GDM1 (cell line): Measurements from ENCODE around the gene VAMP5.
"Not testable (repeated sequence)": the region's sequence is repeated elsewhere in the genome, so short reads cannot be mapped to it uniquely, and the experiment has no call there.

ENCODE experiments used
- DNase-seq: peaks from one replicate; lab custom pipeline; 2025; lab: John Stamatoyannopoulos, UW

Gene VAMP5

DNA sequence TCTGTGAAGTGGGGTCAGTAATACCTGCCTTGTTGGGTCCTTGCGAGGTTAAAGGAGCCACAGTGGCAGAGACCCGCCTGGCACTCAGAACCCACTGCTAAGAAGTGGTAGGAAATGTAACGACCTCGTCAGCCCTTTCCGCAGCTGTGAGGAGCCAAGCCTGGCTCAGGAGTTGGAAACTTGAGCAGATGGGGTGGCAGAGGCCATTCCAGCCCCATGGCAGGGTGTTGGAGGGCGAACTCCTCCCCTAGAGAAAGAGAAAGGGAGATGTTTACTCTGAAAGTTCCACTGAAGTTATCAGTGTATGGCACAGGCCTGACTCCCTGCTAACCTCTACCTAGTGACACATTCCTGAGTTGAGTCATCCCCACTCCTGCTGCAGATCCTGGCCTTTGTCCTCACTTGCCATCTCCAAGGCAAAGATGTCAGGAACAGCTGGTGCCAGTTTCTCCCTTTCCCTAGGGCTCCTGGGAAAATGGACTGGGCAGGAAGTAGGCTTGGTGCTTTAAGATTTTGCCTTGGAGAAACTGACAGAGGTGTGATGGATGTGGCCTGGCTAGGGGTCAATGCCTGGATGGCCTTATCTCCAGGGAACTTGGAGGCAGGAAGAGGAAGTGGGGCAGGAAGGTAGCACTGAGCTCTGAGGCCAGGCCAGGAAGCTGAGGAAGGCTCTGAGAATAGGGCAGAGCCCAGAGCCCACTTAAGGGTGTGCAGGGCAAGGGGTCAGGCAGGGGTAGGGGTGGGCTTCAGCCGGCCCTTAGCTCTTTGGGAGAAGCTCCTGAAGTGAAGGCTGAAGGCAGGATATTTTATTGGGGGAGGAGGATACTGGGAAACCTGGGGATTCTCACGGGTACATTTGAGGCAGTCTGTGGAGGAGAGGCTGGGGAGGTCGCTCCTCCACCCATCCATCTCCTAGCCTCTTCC lies 888 bp downstream of the VAMP5 start:
- no peak for DNase-seq

DNA sequence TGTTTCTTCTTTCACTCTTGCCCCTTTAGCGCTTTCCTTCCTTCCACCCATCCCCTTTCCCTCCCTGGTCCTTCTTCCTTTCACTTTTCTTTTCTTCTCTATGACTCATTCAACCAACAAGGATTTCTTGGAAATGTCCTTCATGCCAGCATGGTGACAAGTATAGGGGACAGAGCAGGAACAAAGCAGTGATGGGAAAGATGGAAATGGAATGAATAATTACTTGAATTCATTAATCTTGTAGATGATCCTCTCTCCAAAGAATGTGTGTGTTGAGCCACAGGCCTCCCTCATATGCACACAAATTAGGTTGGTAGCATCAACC lies 1.5 kb downstream of the VAMP5 start:
- no peak for DNase-seq

DNA sequence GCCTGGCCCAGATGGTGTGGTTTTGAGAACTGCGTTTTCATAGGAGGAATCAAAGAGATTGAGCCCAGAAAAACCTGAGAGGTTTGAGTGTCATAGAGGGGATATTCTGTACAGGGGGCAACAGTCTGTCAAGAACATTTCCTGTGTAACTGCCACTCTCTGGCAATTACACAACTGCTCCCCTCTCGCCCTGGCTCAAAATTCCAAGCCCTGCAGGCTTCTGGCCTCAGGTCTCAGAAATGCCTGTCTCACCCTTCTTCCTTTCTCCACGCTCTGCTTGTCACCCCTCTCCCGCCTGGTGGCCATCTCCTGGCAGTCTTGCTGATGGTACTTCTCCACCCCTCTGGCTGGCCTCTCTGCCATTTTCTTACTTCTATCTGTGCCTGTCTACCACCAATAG lies 4.0 kb downstream of the VAMP5 start:
- DNase-seq = no peak

DNA sequence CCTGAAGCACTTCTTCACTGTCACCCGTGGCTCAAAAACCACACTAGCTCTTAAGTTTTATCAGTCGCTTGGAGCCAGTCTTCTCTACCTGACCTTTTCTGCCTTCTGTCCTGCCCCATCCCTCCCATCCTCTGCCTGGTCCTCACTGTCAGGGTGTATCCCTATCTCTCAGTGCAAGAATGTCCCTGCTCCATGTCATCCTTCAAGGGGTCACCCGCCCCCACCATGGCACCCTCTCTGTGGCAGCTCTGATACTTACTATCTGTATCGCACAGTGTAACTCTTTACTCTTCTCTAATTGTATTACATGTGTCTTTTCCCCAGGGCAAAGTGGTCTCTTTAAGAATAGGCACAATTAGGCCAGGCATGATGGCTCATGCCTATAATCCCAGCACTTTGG lies 4.4 kb downstream of the VAMP5 start:
- DNase-seq = no peak

DNA sequence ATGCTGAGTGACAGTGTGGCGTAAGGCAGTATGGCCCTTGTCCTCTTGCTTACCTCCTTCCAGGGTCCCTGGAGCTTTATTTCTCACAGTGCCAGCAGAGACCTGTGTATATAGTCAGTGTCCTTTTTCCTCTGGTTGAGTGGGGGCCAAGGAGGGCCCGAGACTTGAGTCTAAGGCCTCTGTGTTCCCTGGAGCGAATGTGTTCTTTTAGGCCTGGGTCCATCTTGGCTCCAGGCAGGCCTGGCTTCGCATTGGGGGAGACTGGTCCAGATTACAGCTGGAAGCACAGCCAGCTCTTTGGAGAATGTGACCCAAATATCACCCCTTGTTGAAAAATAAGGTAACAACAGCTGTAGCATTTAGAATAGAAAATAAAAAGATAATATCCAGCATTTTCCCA lies 5.0 kb downstream of the VAMP5 start:
- no peak for DNase-seq

DNA sequence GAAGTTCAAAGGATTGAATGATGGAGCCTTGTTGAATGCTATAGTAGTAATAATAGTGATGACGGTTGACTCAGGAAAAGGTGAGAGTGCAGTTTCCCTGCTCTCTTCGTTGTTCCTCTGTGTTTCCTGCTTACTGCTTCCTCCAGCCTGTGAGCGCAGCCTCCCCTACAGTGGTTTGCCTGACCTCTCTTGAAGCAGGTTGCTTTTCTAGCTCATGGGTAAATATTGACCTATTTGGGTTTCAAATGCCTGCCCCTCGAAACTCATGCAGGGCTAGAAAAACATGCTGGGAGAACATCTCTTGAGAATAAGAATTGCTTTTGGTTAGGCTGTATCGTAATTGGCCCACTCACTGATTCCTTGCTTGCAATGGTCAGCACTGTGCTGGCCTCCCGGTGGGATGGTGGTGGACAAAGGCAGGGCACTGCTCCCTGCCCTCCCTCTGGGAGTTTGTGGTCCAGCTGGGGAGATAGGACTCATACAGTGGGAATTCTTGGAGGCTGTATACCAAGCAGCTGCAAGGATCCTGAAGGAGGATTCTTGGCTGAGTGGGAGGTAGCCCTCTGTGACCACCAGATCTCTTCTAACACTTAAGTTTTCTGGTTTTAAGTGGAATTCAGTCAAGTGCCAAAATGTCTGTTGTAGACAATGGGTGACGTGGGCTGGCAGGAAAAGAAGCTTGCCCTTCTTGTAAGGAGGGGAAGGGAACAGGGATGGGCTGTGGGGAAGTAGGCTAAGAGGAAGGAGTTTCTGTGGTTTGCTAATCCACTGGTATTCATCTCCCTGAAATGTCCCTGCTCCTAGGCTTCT lies 6.0 kb downstream of the VAMP5 start:
- peak; percentile 56 for DNase-seq

DNA sequence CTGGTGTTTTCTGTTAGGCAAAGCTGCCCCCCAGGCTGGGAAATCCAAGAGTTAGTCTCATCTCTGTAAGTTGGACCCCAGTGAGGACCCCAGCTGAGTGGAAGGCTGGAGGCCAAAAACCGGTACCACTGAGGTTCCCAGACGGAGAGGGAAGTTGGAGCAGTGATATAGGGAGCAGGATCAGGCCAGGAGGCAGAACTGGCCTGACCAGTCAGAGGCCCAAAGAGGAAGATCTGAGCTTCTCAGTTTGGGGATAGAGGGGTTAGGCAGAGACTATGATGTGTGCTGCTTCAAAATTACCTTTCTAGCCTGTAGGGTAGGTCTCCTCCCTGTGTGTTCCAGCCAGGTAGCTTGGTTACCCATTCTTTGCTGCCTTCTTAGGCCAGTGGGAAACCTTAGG lies 6.7 kb downstream of the VAMP5 start:
- no peak for DNase-seq

DNA sequence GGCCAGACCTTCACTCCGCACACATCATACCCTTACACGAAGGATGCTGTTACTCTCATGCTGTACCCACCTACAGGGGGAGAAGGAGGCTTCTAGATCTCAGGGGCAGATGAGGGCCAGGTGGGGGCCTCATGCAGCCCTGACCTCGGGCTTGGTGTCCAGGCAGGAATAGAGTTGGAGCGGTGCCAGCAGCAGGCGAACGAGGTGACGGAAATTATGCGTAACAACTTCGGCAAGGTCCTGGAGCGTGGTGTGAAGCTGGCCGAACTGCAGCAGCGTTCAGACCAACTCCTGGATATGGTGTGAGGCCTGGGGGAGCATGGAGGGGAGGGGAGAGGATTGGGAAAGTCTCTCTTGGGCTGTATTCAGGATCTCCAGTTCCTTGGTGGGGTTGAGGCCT lies 7.3 kb downstream of the VAMP5 start:
- no peak for DNase-seq

DNA sequence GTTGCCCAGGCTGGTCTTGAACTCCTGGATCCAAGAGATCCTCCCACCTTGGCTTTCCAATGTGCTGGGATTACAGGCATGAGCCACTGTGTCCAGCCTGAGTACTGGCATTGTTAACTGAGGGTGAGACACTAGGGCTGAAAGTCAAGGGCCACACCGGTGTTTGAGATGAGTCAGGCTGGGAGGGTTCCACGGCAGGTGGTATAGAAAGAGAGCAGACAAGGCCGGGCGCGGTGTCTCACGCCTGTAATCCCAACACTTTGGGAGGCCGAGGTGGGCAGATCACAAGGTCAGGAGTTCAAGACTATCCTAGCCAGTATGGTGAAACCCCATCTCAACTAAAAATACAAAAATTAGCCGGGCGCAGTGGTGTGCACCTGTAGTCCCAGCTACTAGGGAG lies 8.1 kb downstream of the VAMP5 start:
- not testable (repeated sequence) for DNase-seq

DNA sequence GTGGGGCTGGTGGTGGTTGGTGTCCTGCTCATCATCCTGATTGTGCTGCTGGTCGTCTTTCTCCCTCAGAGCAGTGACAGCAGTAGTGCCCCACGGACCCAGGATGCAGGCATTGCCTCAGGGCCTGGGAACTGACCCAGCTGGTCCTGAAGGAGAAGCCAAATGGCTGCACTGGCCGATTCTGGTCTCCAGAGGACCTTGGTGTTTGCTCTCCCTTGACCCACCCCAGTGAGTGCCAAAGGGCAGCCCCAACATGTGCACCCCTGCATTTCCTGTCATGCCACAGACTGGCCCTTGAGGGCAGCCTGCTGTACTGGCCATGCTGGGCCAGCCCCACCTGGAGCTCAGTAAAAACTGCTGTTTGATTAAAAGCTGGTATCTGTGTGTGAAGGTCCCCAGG lies 8.8 kb downstream of the VAMP5 start:
- no peak for DNase-seq

DNA sequence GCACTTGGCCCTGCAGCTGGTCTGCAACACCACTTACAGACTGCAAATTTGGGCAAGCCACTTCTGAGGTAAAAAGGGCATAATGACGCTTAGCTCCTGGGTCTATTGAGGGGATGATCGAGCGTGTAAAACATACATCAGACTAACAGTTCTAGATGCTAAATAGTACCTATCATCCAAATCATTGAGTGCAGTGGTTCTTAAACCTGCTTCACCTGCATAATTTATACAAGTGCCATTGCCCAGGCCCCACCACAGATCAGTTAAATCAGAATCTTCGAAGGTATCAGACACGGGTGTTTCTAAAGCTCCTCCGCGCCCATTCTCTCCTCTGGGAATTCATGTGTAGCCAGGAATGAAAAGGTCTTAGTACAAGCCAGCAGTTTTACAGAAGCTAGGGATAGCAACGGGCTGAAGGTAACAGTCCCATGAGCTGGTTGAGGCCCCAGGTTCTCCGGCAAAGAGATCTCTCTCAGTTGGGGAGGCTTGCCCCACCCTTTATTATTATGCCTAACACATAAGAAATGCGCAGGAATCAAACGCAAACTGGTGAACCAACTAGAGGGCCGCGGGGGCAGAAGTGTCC lies 10.6 kb downstream of the VAMP5 start:
- no peak for DNase-seq

DNA sequence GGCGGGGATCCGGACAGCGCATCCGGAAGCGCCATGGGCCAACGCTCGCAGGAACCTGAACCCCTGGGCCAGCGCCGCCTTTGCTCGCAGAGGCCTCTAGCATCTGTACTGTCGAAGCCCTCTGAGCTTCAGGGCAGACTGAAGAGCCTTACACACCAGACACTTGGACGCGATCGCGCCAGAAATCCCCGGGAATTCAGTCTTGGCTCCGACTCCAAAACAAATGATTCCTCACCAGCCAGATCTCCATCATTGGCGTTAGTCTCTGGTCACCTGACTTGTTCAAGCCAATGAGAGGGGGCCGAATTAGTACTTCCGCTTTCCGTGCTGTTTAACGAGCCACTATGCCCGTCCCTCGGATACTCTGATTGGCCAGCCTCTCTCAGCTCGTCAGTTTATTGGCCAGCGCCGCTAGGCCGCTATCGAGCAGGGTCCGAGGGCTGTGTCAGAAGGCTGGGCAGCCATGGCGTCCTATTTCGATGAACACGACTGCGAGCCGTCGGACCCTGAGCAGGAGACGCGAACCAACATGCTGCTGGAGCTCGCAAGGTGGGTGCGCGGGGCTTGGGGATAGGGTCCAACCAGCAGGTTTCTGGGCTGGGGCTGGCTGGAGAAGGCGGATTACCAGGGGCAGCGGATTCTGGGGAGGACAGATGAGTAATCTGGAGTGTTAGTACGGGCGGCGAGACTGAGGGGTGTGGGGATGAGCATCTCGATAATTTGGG lies 11.2 kb downstream of the VAMP5 start, which contains the start of gene RNF181:
RNF181 (plus strand) TSS at position 445 of the 725 bp plus-strand sequence; CDS start at position 464, 19 bp downstream.
- DNase-seq = peak; percentile 97

DNA sequence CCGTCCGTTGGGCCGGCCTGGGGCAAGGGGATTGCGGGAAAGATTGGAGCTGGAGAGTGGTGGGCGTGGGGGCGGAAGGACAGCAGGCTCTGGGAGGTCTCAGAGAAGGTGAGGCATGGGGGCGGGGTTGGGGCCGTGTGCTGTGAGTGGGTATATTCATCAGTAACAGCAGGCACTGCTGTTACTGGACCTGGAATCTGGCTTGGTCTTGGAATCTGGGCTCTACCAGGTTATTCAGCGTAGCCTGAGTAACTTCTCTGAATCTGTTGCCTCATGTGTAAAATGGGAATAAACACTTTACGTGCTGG lies 11.7 kb downstream of the VAMP5 start:
- no peak for DNase-seq

DNA sequence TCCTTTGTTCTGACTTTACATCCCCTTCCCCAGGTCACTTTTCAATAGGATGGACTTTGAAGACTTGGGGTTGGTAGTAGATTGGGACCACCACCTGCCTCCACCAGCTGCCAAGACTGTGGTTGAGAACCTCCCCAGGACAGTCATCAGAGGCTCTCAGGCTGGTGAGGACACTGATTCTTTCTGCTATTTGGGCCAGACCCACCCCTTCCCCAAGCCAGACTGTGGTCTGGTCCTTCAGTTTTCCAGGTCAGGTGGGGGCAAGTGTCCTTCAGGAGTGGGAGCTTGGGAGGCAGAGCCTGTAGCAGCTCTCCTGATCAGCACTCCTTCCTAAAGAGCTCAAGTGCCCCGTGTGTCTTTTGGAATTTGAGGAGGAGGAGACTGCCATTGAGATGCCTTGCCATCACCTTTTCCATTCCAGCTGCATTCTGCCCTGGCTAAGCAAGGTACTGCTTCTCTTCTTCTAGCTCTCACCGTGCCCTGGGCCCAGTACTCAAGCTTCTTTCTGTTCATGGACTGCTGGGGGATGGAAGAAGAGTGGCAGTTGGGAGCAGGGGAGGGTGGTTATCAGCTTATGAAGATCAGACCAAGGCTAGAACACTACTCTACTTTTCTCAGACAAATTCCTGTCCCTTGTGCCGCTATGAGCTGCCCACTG lies 12.4 kb downstream of the VAMP5 start:
- no peak for DNase-seq

DNA sequence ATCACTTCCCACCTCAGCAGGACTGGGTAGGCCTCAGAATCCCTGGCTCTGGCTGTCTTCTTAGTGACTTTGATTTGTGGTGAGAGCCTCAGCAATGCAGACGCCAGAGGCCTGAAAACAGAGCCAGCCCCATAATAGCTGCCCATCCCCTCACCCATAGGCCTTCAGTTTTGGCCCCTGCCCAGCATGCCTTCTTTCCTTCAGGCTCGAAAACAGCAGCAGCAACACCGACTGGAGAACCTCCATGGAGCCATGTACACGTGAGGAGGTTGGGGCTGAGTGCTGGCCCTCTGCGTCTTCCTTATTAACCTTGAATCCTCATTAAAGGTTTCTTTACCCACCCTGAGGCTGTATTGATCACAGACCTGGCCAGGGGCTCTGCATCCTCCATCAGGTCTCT lies 13.0 kb downstream of the VAMP5 start:
- DNase-seq = no peak

DNA sequence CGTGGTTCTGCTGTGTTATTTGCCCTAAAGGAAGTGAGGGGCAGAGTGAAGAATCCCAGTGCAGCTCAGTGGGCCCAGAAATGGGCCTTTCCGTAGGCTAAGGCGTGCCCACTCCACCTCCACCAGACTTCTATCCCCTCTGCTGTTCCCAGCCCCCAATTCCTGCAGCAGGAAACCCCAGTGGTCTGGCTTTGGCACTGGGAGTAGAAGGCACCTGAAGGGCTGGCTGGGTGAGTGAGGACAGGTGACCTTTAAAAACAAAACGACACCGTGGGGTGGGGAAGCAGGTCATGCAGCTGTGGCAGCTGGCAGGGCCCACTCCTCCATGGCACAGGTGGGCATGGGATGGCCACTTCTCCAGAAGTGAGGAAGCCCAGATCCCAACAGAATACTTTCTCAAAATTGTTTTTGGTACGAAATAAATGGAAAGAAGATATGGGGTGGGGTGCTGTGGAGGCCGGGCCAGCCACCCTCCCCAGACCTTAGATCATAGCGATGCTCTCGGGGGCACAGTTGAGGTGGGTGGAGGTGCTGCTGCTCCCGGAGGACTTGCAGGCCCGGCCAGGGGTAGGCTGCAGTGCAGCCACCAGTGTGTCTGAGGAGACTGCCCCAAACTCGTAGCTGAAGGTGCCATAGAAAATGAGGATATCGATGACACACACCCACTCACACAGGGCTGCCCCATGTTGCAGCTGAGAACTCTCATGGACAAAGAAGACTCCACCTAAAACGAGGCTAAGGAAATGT lies 14.5 kb downstream of the VAMP5 start:
- no peak for DNase-seq

DNA sequence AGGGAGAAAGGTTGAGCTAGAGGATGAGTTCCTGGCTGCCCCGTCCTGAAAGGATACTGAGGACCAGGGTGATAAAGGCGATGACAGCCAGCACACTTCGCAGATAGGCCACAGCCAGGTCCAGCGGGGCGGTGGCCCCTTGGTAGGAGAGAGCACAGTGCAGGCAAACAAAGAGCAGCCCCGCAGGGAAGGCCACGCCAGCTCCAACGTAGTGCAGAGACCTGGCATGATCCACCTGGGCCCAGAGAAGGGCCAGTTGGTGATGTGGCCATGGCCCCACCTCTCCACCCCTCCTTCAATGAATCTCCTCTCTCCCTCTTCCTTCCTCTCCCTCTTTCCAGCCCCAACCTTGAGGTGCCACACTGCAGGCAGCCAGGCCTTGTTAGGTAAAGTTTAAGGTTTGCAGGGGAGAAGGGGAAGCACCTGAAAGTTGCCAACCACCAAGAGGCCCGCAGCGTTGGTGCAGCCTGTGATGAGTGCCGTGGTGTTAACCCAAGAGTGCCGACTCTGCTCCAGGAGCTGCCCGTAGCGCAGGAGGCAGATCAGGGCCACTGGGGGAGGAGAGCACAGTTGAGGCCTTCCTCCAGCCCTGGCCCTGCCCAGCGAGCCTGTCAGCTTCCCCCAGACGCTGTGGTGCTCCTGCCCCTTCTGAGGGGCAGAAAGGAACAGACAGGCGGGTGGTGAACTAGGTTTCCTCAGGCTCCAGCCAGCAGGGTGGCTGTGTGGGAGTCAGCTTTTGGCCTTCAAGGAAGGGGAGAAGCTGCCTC lies 15.4 kb downstream of the VAMP5 start:
- DNase-seq = no peak

DNA sequence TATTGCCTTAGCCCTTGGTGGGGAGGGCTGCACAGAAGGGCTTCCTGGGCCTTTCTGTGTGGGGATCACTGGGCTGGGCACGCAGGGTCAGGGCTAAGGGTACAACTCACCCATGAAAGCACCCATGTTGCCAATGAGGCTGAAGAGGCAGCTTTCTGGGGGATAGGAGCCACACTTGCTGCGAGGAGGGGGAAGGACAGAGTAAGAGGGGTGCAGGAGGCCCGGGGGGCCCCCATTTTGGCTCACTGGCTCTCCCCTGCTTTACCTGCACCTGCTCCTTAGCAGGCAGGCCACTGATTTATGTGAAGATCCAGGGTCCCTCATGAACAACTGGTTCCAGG lies 16.0 kb downstream of the VAMP5 start:
- no peak for DNase-seq

DNA sequence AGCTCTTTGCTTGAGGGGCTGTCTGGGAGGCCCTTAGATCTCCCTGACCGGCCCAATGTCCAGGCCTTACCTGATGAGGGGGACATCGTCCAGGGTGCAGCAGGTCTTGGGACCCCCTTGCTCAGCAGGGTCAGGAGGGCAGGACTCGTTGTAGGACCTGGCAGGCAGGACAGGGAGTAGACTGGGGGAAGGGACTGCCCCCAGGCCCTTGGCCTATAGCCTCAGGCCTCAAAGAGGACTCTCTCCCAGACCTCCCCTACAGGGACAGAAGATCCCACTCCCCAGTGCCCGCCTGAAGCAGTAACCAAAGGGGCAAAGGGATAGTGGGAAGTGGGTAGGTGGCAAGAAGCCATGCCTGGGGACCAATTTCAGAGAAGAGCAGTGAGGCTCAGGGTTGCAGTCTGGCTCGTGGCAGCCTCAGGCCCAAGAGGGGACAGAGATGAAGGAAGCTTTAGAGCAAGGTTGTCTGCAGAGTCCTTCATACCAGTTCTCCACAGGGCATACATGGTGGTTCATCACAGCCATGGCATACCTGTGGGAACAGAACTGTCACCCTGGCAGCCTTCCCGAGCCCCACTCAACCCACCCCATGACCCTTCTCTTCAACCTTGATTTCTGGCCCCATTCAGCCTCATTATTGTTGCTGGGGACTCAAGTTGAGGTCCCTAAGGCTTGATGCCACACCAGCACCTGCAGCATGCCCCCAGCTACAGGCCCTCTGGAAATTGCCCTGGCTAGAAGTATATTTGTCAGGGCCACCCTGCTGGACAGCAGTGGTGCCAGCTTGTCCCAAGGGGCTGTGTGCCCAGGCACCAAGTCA lies 16.9 kb downstream of the VAMP5 start:
- no peak for DNase-seq
